NCI-H1048 (cell line): ENCODE measurements around the gene TMEM131.

Source experiments
- DNase-seq: peaks from one replicate; lab custom pipeline; 2025; lab: John Stamatoyannopoulos, UW

The TMEM131 gene

DNA sequence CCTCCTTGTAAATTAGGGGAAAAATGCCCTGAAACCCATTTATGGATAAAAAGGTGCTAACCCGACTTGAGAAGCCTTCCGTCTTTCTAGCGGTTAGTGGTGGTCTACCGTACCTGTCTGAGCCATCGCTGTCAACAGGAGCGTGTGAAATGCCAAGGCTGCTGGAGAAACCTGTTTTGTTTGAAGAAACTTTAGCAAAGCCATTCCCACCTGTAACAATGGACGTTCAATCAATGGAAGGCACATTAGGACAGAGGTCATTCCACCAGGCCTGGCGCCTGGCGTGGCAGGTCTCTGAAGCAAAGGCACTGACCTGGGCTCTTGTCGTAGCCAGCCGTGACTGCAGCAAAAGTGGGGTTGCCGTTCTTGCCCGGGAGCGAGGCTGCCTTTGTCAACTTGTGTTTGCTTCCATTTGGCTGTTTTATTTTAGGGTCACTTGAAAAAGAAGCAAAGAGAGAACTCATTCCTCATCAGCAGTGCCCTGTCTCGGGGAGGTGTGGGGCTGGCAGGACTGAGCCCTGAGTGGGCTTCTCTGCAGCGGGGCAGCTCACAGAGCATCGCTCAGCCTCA lies 235.2 kb downstream of the TMEM131 start:
- DNase-seq, result no peak

- no peak for DNase-seq
Observed at GRCh38 chr2:97759727-97760407, 235.9 kb downstream of the TMEM131 start.

DNA sequence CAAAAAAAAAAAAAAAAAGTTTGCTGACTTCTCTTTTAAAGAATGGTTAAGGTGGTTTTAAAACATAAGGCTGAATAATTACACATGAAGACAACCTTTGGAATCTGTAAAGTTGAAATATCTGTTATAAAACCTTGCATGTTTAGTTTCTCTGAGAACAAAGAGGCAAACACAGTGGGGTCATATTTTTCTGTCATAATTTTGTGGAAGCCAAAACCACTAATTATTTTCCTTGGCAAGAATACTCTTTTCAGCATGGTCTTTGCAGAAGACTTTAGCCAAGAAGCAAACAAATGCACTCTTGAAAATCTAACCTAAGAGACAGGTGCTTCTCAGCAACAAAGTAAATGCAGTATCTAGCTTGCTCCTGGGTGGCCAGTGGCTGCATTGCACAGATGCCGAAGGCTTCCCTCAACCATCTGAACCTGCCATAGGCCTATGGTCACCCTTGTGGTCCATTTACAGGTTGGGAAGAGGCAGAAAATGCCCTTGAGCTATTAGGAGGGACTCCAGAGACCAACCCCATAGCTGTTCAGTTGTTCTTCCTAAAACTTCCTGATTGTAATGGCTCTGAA lies 237.5 kb downstream of the TMEM131 start:
- DNase-seq, result no peak

- no peak for DNase-seq
Observed at GRCh38 chr2:97757062-97757461, 238.7 kb downstream of the TMEM131 start.

- no peak for DNase-seq
Observed at GRCh38 chr2:97755491-97755890, 240.3 kb downstream of the TMEM131 start.

DNA sequence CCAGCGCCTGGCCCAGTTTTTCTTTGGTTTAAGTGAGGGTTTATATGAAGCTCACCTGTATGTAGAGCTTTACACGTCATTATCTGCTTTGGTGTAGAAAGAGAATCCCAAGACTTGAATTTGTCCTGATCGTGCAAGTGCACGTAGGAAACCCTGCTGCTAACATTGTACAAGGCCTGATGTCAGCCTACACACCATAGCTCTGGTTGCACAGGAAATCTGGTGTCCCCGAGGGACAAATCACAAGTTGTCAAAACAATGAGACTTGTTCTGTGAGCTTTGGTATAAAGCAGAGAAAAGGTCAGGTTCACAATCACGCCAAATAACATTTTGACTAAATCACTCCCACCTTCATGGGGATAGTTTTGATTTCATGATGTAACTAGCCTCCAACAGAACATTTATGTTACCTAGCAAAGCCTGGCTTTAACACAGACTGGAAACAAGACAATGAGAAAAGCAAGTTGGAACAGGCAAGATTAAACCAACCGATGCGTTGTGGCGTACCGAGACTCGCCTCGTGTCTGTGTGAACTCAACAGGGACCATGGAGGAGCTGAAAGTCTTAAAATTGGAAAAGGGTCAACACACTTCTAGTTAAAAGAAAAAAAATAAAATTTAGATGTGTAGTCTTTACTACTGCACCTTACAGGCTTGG lies 240.9 kb downstream of the TMEM131 start:
- DNase-seq, result no peak

DNA sequence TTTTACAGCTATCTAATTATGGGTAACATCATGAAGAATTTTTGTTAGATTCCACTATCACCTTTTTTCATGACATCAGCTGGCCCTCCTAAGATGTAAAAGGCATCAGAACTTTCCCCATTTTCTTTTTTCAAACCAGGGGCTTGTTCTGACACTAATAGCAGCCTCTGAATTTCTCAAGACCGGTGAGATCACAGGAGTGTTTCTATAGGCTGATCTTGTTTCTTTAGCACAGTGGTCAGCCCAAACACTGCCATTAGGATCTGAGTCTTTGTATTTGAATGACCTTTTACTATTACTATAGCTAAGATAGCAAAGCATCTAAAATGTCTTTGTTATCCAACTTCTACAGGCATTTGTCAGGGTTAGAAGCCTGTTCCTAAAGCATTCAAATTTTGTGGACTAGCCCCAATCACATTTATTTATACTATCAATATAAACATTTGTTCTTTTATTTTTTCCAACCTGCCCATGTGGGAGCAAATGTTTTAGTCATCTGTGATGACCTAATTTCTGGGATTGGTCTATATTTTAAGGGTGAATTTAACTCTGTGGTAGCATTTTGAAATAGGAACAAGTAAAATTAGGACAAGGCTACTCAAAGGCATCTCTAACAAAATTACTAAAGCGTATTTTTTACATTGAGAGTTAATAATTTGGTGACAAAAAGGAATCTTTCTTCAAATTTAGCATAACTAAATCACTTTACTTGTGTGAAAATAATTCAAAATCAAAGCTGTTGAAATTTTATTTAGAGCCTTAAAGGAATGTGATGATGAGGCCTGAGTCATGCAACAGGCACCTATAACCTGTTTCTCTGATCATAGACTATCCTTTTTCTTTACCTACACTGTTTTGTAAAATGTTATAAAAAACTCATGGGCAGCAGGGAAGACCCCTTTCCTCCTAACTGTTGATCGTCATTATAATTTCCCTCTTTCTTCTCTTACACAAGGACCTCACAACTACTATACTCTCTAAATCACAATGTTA lies 243.1 kb downstream of the TMEM131 start:
- DNase-seq, result no peak

- no peak for DNase-seq
Observed at GRCh38 chr2:97751752-97752151, 244.0 kb downstream of the TMEM131 start.

DNA sequence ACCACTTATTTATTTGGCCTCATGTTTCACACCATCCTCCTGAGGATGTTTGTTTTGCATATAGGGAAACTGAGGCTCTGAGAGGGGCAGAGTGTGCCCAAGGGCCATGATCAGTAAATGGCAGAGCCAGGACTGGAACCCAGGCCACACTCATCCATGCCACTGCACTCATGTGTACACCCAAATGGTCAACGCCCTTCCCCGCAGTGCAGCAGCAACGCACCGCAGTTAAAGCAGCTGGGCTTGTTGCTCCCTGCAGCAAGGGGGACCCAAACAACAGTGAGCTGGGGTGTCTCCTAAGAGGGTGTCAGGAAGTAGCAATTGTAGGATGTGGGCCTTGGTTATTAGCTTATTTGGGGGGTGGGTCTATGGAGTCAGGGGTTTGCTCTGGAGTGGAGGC lies 245.7 kb downstream of the TMEM131 start:
- no peak for DNase-seq

DNA sequence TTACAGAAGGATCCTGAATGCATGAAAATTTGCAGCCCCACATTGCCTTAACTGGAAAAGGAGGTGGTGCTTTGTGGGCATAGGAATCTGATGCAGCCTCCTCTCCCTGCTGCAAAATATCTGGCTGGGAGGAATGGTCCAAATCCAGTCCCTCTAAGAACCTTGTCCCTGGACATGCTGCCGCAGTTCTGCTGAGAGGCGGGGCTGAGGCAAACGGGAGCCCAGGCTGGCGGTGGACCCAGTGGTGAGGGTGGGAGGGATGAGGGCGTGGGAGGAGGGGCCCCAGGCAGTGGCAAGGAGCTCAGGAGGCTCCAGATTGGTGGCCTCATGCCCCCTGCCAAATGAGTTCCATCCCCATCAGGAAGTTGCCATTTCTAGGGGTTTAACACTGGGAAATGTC lies 246.2 kb downstream of the TMEM131 start:
- no peak for DNase-seq

- no peak for DNase-seq
Observed at GRCh38 chr2:97747716-97748115, 248.0 kb downstream of the TMEM131 start.

- no peak for DNase-seq
Observed at GRCh38 chr2:97747285-97747684, 248.5 kb downstream of the TMEM131 start.

DNA sequence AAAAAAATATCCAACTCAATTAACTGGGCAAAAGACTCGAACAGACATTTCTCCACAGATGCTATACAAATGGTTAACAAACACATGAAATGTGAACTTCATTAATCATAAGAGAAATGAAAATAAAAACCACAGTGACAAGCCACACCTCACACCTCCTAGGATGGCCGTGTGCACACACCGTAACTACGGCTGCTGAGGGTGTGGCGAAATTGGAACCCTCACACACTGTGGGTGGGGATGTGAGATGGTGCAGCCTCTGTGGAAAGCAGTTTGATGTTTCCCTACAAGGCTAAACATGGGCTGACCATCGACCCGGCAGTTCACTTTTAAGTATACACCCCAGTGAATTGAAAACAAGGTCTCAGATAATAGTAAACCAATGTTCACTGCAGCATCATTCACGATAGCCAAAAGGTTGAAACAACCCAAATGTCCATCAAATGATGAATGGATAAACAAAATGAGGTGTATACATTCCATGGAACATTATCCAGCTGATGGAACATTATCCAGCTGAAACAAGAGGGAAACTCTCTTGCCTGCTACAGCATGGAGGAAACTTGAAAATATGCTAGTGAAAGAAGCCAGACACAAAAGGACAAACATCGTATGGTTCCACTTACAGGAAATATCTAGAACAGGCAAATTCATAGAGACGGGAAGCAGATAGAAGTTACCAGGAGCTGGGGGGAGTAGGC lies 250.1 kb downstream of the TMEM131 start:
- no peak for DNase-seq

GRCh38 chr2:97743913-97744312 lies 251.8 kb downstream of the TMEM131 start:
- DNase-seq, result no peak

DNA sequence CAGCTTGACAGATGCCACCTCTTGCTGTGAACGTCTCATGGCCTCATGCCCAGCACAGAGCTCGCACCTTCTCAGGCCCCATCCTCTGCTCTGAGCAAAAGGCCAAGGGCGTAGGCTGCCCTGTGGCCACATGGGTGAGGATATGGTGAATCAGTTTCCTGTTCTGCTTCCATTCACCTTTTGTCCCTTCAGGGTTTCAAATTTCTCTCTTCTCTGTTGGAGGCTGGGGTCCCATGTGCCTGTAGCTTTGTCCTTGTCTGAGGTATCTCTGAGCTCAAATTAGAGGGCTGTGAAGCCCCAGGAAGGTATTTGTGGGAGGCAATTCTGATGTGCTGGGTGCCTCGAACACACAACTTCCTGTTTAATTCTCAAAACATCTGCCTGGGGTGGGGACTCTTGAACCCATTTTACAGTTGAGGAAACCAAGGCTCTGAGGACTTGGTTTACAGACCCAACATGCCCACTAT lies 253.3 kb downstream of the TMEM131 start:
- no peak for DNase-seq

- no peak for DNase-seq
Observed at GRCh38 chr2:97741686-97742085, 254.1 kb downstream of the TMEM131 start.

DNA sequence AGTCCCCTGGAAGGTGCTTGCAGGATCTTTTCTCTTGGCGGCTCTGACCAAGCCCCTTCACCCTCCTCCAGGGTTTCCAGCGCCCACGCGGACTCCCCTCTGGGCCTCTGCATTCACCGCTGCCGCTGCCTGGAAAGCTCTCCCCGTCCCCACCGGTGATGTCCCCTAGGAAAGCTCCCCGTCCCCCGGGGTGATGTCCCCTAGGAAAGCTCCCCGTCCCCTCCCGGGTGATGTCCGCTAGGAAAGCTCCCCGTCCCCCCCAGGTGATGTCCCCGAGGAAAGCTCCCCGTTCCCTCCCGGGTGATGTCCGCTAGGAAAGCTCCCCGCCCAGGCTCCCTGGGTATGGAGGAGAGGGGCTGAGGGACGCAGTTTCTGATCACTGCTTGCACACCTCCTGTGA lies 254.5 kb downstream of the TMEM131 start:
- DNase-seq, result no peak

DNA sequence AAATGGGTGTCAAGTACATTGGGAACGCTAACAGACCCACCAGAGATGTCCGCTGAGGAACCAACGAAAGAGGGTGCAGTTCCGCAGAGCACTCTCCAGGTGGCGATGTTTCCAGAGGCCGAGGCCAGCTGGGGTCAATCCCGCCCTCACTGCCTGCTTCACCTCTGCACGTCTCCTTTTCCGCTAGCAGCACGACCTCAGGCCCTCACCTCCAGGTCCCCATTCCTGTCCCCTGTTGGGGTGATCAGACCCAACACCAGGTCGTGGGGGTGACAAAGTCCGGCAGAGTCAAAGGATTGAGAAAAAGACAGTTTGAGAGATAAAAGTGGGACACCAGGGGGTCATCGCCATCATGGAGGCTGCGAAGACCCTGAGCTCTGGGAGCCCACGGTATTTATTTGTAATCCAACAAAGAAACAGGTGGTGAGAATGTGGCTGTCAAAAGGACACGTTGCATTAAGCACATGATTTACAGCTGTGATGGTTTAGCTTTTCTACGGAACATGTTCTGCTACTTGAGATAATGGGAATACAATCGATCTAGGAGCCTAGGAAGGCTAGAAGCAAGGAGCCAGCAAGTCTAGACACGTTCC lies 255.1 kb downstream of the TMEM131 start:
- DNase-seq, result no peak

GRCh38 chr2:97739893-97740245 lies 255.9 kb downstream of the TMEM131 start:
- no peak for DNase-seq

- DNase-seq, result no peak
Observed at GRCh38 chr2:97739020-97739892, 256.5 kb downstream of the TMEM131 start.
